WI38 (cell line): ENCODE data around the gene JAKMIP2.
"Not testable (repeated sequence)": the region's sequence is repeated elsewhere in the genome, so short reads cannot be mapped to it uniquely, and the experiment has no call there.

Experiments
- H3K4me3 ChIP-seq: 2 replicates; pipeline ENCODE4 v1.5.1; 2011; ENCODE audit warnings: low read depth, mild to moderate bottlenecking, control low read depth, low read length
- TF ChIP-seq, protein P1 (sequence below): IDR thresholded peaks from 2 replicates; pipeline ENCODE4 v1.5.1; 2012; ENCODE audit warnings: low read depth, mild to moderate bottlenecking, control low read depth, low read length

Gene JAKMIP2

DNA sequence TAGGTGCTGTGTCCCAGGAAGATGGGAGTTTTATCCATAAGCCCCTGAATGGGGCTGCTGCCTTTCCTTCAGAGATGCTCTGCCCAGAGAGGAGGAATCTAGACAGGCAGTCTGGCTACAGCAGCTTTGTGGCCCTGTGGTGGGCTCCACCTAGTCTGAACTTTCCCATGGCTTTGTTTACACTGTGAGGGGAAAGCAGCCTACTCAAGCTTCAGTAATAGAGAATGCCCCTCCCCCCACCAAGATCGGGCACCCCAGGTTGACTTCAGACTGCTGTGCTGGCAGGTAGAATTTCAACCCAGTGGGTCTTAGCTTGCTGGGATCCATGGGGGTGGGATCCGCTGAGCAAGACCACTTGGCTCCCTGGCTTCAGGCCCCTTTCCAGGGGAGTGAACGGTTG is 171.7 kb downstream of the JAKMIP2 start:
- TF ChIP-seq, protein P1, sequence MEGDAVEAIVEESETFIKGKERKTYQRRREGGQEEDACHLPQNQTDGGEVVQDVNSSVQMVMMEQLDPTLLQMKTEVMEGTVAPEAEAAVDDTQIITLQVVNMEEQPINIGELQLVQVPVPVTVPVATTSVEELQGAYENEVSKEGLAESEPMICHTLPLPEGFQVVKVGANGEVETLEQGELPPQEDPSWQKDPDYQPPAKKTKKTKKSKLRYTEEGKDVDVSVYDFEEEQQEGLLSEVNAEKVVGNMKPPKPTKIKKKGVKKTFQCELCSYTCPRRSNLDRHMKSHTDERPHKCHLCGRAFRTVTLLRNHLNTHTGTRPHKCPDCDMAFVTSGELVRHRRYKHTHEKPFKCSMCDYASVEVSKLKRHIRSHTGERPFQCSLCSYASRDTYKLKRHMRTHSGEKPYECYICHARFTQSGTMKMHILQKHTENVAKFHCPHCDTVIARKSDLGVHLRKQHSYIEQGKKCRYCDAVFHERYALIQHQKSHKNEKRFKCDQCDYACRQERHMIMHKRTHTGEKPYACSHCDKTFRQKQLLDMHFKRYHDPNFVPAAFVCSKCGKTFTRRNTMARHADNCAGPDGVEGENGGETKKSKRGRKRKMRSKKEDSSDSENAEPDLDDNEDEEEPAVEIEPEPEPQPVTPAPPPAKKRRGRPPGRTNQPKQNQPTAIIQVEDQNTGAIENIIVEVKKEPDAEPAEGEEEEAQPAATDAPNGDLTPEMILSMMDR = no peak
- no peak overlapping the region for H3K4me3 ChIP-seq

- TF ChIP-seq, protein P1 = no peak
- H3K4me3 ChIP-seq = no peak overlapping the region
Observed at GRCh38 chr5:147601652-147602051, 180.9 kb downstream of the JAKMIP2 start.

DNA sequence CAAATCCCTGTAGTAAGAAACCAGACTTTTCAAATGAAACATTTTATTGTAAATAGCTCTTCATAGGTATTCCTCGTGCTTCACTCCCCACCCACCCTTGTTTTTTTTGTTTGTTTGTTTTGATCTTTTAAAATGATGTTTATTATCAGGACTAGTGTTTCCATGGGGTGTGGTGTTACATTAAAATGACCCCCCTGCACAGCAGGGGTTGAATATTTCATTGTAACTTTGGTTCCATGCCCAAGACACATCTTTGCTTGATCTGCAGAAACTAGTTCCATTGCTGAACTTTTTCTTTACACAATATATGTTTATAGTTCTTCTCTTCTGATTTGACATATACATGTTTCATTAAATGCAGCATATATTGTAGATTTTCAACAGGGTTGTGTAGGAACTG is 191.4 kb downstream of the JAKMIP2 start:
- no peak overlapping the region for H3K4me3 ChIP-seq
- TF ChIP-seq, protein P1 = no peak

- H3K4me3 ChIP-seq = no peak overlapping the region
- TF ChIP-seq, protein P1 = no peak
Observed at GRCh38 chr5:147590096-147590495, 192.4 kb downstream of the JAKMIP2 start.

- no peak overlapping the region for H3K4me3 ChIP-seq
- TF ChIP-seq, protein P1 = no peak
Observed at GRCh38 chr5:147586832-147587231, 195.7 kb downstream of the JAKMIP2 start.

DNA sequence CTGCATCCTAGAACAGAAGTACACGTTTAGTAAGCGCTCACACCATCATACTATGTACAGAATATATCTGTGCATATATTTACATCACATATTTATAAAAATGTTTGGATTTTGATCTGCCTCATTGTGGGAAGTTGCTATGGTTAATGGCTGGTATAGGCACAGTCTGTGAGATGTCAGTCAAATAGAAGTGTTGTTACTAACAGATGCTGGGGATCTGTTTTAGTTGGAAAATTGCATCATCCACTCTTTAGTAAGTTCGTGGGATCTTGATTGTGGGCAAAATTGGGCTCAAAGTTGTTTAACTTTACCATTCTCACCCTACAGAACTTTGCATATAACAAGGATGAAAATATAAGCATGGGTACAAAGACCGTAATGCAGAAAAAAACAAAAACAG is 196.3 kb downstream of the JAKMIP2 start:
- no peak overlapping the region for H3K4me3 ChIP-seq

GRCh38 chr5:147582272-147582671 is 200.3 kb downstream of the JAKMIP2 start:
- not testable (repeated sequence) for H3K4me3 ChIP-seq

More for the DNA sequence above, 196.3 kb downstream of the JAKMIP2 start:
- TF ChIP-seq, protein P1 = no peak

DNA sequence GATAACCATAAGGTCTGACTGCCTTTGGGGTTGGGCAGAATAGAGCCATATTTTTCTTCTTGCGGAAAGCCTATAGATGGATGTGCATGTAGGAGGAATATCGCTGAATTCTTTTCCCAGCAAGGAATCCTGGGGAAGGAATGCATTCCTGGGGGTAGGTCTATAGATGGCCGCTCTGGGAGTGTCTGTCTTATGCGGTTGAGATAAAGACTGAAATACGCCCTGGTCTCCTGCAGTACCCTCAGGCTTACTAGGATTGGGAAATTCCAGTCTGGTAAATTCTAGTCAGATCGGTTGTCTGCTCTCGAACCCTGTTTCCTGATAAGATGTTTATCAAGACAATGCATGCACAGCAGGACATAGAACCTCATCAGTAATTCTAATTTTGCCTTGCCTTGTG is 202.1 kb downstream of the JAKMIP2 start:
- H3K4me3 ChIP-seq = not testable (repeated sequence)
